Muscle layer of colon (tissue), 2 donors: ENCODE measurements around the gene CYTIP.

Experiments
- H3K27ac ChIP-seq: one replicate; pipeline ENCODE4 v1.7.0; 2013; ENCODE audit warnings: low read depth, mild to moderate bottlenecking, low read length, moderate library complexity
- H3K27me3 ChIP-seq, 2 donors: one replicate each; pipeline ENCODE4 v1.7.0; 2013; ENCODE audit warnings: low read length in 2 of 2, mild to moderate bottlenecking in 2 of 2; ENCODE audit not compliant: insufficient read depth in 2 of 2, control insufficient read depth in 1 of 2
- H3K36me3 ChIP-seq: one replicate; pipeline ENCODE4 v1.7.0; 2013; ENCODE audit warnings: mild to moderate bottlenecking, low read length; ENCODE audit not compliant: insufficient read depth
- H3K4me1 ChIP-seq: one replicate; pipeline ENCODE4 v1.7.0; 2013; ENCODE audit warnings: mild to moderate bottlenecking, low read length; ENCODE audit not compliant: insufficient read depth
- H3K4me3 ChIP-seq, 2 donors: one replicate each; pipeline ENCODE4 v1.7.0; 2013; ENCODE audit warnings: low read length in 2 of 2, low read depth in 1 of 2, mild to moderate bottlenecking in 1 of 2, moderate library complexity in 1 of 2
- H3K9ac ChIP-seq: one replicate; pipeline ENCODE4 v1.7.0; 2013; ENCODE audit warnings: low read length
- H3K9me3 ChIP-seq: one replicate; pipeline ENCODE4 v1.7.0; 2013; ENCODE audit warnings: mild to moderate bottlenecking, low read length
- donor health status: abdominal sarcoma.
- donor health status: Adenocarcinoma of cecum.

CYTIP gene

GRCh38 chr2:157443795-157444640 lies at the start of gene CYTIP:
Gene CYTIP, minus strand, starts transcription at chr2:157444089. Its CDS starts 69 bp downstream, at chr2:157444020.
- peak within 1 kb of the TSS in 1 of 2 donors; percentile 32 for H3K4me3 ChIP-seq
- H3K4me1 ChIP-seq, result no peaks in the 10 kb centered on the region
- no peaks in the 10 kb centered on the region for H3K36me3 ChIP-seq
- H3K9ac ChIP-seq, result no peak within 1 kb of the TSS
- H3K27me3 ChIP-seq, result no peaks in the 10 kb centered on the region
- H3K27ac ChIP-seq, result no peak within 1 kb of the TSS
- no peaks in the 10 kb centered on the region for H3K9me3 ChIP-seq

GRCh38 chr2:157492189-157492773 lies 48.4 kb upstream of the CYTIP start:
- Histone ChIP-seq H3K9me3 (no peaks in the 10 kb centered on the region), H3K4me3 (no peak overlapping the region), H3K9ac (no peak overlapping the region), H3K27me3 (no peaks in the 10 kb centered on the region), H3K36me3 (no peaks in the 10 kb centered on the region), H3K27ac (no peak overlapping the region), H3K4me1 (no peaks in the 10 kb centered on the region)

- no peak overlapping the region for H3K4me3 ChIP-seq
- H3K4me1 ChIP-seq, result no peaks in the 10 kb centered on the region
- no peaks in the 10 kb centered on the region for H3K36me3 ChIP-seq
- H3K27ac ChIP-seq, result no peak overlapping the region
- H3K9me3 ChIP-seq, result no peaks in the 10 kb centered on the region
- H3K27me3 ChIP-seq, result no peaks in the 10 kb centered on the region
- H3K9ac ChIP-seq, result no peak overlapping the region
These were observed 46.1 kb upstream of the CYTIP start for GRCh38 chr2:157489983-157490382.

GRCh38 chr2:157488877-157489276 lies 45.0 kb upstream of the CYTIP start:
- H3K9ac ChIP-seq, result no peak overlapping the region
- no peak overlapping the region for H3K4me3 ChIP-seq
- no peaks in the 10 kb centered on the region for H3K36me3 ChIP-seq
- H3K27me3 ChIP-seq, result no peaks in the 10 kb centered on the region
- H3K9me3 ChIP-seq, result no peaks in the 10 kb centered on the region
- H3K27ac ChIP-seq, result no peak overlapping the region
- no peaks in the 10 kb centered on the region for H3K4me1 ChIP-seq

- H3K4me1 ChIP-seq, result no peaks in the 10 kb centered on the region
- H3K9me3 ChIP-seq, result no peaks in the 10 kb centered on the region
- H3K36me3 ChIP-seq, result no peaks in the 10 kb centered on the region
- H3K27me3 ChIP-seq, result no peaks in the 10 kb centered on the region
- no peak overlapping the region for H3K27ac ChIP-seq
- no peak overlapping the region for H3K9ac ChIP-seq
- H3K4me3 ChIP-seq, result no peak overlapping the region
These were observed 43.9 kb upstream of the CYTIP start for GRCh38 chr2:157487747-157488146.

- Histone ChIP-seq H3K4me3 (no peak overlapping the region), H3K27ac (no peak overlapping the region)
These were observed 43.4 kb upstream of the CYTIP start for GRCh38 chr2:157487271-157487610.

GRCh38 chr2:157486596-157487270 lies 42.8 kb upstream of the CYTIP start:
- H3K4me1 ChIP-seq, result no peaks in the 10 kb centered on the region
- H3K27ac ChIP-seq, result no peak overlapping the region
- H3K4me3 ChIP-seq, result no peak overlapping the region
- H3K27me3 ChIP-seq, result no peaks in the 10 kb centered on the region
- H3K9me3 ChIP-seq, result no peaks in the 10 kb centered on the region
- H3K9ac ChIP-seq, result no peak overlapping the region
- no peaks in the 10 kb centered on the region for H3K36me3 ChIP-seq

More at GRCh38 chr2:157487271-157487610, 43.4 kb upstream of the CYTIP start:
- H3K36me3 ChIP-seq, result no peaks in the 10 kb centered on the region
- no peak overlapping the region for H3K9ac ChIP-seq
- H3K9me3 ChIP-seq, result no peaks in the 10 kb centered on the region
- no peaks in the 10 kb centered on the region for H3K4me1 ChIP-seq
- H3K27me3 ChIP-seq, result no peaks in the 10 kb centered on the region

GRCh38 chr2:157480182-157480961 lies 36.5 kb upstream of the CYTIP start:
- no peak overlapping the region for H3K4me3 ChIP-seq
- no peaks in the 10 kb centered on the region for H3K4me1 ChIP-seq
- no peaks in the 10 kb centered on the region for H3K36me3 ChIP-seq
- H3K27ac ChIP-seq, result no peak overlapping the region
- H3K27me3 ChIP-seq, result no peaks in the 10 kb centered on the region
- no peak overlapping the region for H3K9ac ChIP-seq
- no peaks in the 10 kb centered on the region for H3K9me3 ChIP-seq

- no peak overlapping the region for H3K4me3 ChIP-seq
- H3K9me3 ChIP-seq, result no peaks in the 10 kb centered on the region
- no peaks in the 10 kb centered on the region for H3K27me3 ChIP-seq
- H3K27ac ChIP-seq, result no peak overlapping the region
- no peaks in the 10 kb centered on the region for H3K4me1 ChIP-seq
- no peaks in the 10 kb centered on the region for H3K36me3 ChIP-seq
- no peak overlapping the region for H3K9ac ChIP-seq
These were observed 35.5 kb upstream of the CYTIP start for GRCh38 chr2:157479081-157480027.

- H3K27ac ChIP-seq, result no peak overlapping the region
- no peak overlapping the region for H3K9ac ChIP-seq
- no peaks in the 10 kb centered on the region for H3K36me3 ChIP-seq
- no peaks in the 10 kb centered on the region for H3K4me1 ChIP-seq
- H3K27me3 ChIP-seq, result no peaks in the 10 kb centered on the region
- no peak overlapping the region for H3K4me3 ChIP-seq
- H3K9me3 ChIP-seq, result no peaks in the 10 kb centered on the region
These were observed 34.0 kb upstream of the CYTIP start for GRCh38 chr2:157477919-157478318.
